SK-N-SH treated with all-trans-retinoic acid at 6 μM for 48 hours (cell line): Measurements from ENCODE around the gene CCDC120.

Source experiments
- ATAC-seq: fragments of 200-7000 bp; cut with Tn5 transposase; 3 replicates; pipeline ENCODE4 v1.9.1; 2020; ENCODE audit warnings: mild to moderate bottlenecking, moderate library complexity
- ARNTL ChIP-seq: fragments of 450-650 bp; formaldehyde crosslinking; IDR thresholded peaks from 2 replicates; pipeline ENCODE4 v1.5.0; 2020; ENCODE audit warnings: low read depth, mild to moderate bottlenecking, moderate library complexity, borderline replicate concordance
- BACH2 ChIP-seq: fragments of 250-450 bp; sonication (Bioruptor Pico); IDR thresholded peaks from 2 replicates; pipeline ENCODE4 v1.9.0; 2021; ENCODE audit warnings: mild to moderate bottlenecking, borderline replicate concordance
- PATZ1 ChIP-seq: fragments of 250-450 bp; sonication (Bioruptor Pico); IDR thresholded peaks from 2 replicates; pipeline ENCODE4 v1.8.0; 2020; ENCODE audit warnings: mild to moderate bottlenecking, moderate library complexity, borderline replicate concordance
- PPARA ChIP-seq: fragments of 250-450 bp; sonication (Bioruptor Pico); IDR thresholded peaks from 2 replicates; pipeline ENCODE4 v1.5.0; 2020; ENCODE audit warnings: mild to moderate bottlenecking, borderline replicate concordance
- RARB ChIP-seq: fragments of 250-450 bp; sonication (Bioruptor Pico); IDR thresholded peaks from 2 replicates; pipeline ENCODE4 v1.8.0; 2021; ENCODE audit warnings: mild to moderate bottlenecking, moderate library complexity
- SNAI2 ChIP-seq: fragments of 250-450 bp; sonication (Bioruptor Pico); IDR thresholded peaks from 2 replicates; pipeline ENCODE4 v1.5.0; 2020; ENCODE audit warnings: mild to moderate bottlenecking, moderate library complexity
- TCF4 ChIP-seq: fragments of 250-450 bp; sonication (Bioruptor Pico); IDR thresholded peaks from 2 replicates; pipeline ENCODE4 v1.8.0; 2021; ENCODE audit warnings: mild to moderate bottlenecking, moderate library complexity, borderline replicate concordance
- TOX ChIP-seq: fragments of 250-450 bp; sonication (Bioruptor Pico); IDR thresholded peaks from 2 replicates; pipeline ENCODE4 v1.8.0; 2021; ENCODE audit warnings: mild to moderate bottlenecking, moderate library complexity, borderline replicate concordance
- ZC3H10 ChIP-seq: fragments of 250-450 bp; sonication (Bioruptor Pico); IDR thresholded peaks from 2 replicates; pipeline ENCODE4 v1.5.1; 2021; ENCODE audit warnings: mild to moderate bottlenecking, moderate library complexity
- ZFP3 ChIP-seq: fragments of 250-450 bp; sonication (Bioruptor Pico); IDR thresholded peaks from 2 replicates; pipeline ENCODE4 v1.5.0; 2020; ENCODE audit warnings: mild to moderate bottlenecking, moderate library complexity
- ZFP30 ChIP-seq: fragments of 450-650 bp; formaldehyde crosslinking; IDR thresholded peaks from 2 replicates; pipeline ENCODE4 v1.5.0; 2022; ENCODE audit warnings: mild to moderate bottlenecking, moderate library complexity
- ZNF565 ChIP-seq: fragments of 450-650 bp; formaldehyde crosslinking; conservative IDR thresholded peaks from 2 replicates; pipeline ENCODE4 v1.5.0; 2020; ENCODE audit warnings: low read depth, mild to moderate bottlenecking, moderate library complexity
- ZNF70 ChIP-seq: fragments of 450-650 bp; formaldehyde crosslinking; IDR thresholded peaks from 2 replicates; pipeline ENCODE4 v1.5.0; 2020; ENCODE audit warnings: mild to moderate bottlenecking, moderate library complexity
- TF ChIP-seq, protein P1 (sequence below): fragments of 250-450 bp; sonication (Bioruptor Pico); IDR thresholded peaks from 2 replicates; pipeline ENCODE4 v1.5.0; 2020; ENCODE audit warnings: mild to moderate bottlenecking, moderate library complexity
- TF ChIP-seq, protein P2 (sequence below): fragments of 250-450 bp; sonication (Bioruptor Pico); IDR thresholded peaks from 2 replicates; pipeline ENCODE4 v1.8.0; 2021; ENCODE audit warnings: low read depth, mild to moderate bottlenecking, moderate library complexity, borderline replicate concordance
- TF ChIP-seq, protein P3 (sequence below): fragments of 250-450 bp; sonication (Bioruptor Pico); IDR thresholded peaks from 2 replicates; pipeline ENCODE4 v1.5.1; 2021; ENCODE audit warnings: mild to moderate bottlenecking, moderate library complexity

The CCDC120 gene

GRCh38 chrX:49106296-49106695, 47.5 kb downstream of the CCDC120 start:
- TF ChIP-seq ZFP3 (CRISPR knock-in tag) (no peak), SNAI2 (CRISPR knock-in tag) (no peak), ZC3H10 (CRISPR knock-in tag) (no peak), RARB (CRISPR knock-in tag) (no peak), TOX (CRISPR knock-in tag) (no peak), ARNTL (CRISPR knock-in tag) (no peak), ZFP30 (CRISPR knock-in tag) (no peak), BACH2 (CRISPR knock-in tag) (no peak), ZNF70 (no peak)
- TF ChIP-seq, protein P1, sequence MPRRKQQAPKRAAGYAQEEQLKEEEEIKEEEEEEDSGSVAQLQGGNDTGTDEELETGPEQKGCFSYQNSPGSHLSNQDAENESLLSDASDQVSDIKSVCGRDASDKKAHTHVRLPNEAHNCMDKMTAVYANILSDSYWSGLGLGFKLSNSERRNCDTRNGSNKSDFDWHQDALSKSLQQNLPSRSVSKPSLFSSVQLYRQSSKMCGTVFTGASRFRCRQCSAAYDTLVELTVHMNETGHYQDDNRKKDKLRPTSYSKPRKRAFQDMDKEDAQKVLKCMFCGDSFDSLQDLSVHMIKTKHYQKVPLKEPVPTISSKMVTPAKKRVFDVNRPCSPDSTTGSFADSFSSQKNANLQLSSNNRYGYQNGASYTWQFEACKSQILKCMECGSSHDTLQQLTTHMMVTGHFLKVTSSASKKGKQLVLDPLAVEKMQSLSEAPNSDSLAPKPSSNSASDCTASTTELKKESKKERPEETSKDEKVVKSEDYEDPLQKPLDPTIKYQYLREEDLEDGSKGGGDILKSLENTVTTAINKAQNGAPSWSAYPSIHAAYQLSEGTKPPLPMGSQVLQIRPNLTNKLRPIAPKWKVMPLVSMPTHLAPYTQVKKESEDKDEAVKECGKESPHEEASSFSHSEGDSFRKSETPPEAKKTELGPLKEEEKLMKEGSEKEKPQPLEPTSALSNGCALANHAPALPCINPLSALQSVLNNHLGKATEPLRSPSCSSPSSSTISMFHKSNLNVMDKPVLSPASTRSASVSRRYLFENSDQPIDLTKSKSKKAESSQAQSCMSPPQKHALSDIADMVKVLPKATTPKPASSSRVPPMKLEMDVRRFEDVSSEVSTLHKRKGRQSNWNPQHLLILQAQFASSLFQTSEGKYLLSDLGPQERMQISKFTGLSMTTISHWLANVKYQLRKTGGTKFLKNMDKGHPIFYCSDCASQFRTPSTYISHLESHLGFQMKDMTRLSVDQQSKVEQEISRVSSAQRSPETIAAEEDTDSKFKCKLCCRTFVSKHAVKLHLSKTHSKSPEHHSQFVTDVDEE (CRISPR knock-in tag) = no peak
- TF ChIP-seq, all 23 proteins: peak for 0
- no peak for ATAC-seq

DNA sequence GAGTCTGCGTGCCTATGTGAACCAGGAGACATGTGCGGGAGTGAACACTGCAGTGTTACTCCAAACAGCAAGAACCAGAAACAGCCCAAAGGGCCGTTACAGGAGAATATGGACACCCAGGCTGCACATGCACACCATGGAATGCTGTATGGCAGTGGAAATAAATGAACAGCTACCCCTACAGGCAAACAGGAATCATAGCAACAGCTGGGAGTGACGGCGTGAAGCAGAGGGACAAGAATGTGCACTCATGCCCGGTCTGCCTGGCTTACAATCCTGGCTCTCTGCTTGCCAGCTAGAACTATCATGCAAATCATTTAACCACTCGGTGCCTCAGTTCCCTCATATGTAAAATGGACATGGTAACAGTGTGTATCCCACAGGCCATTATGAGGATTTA, 48.1 kb downstream of the CCDC120 start:
- ATAC-seq = peak; percentile 97
- TF ChIP-seq, protein P2, sequence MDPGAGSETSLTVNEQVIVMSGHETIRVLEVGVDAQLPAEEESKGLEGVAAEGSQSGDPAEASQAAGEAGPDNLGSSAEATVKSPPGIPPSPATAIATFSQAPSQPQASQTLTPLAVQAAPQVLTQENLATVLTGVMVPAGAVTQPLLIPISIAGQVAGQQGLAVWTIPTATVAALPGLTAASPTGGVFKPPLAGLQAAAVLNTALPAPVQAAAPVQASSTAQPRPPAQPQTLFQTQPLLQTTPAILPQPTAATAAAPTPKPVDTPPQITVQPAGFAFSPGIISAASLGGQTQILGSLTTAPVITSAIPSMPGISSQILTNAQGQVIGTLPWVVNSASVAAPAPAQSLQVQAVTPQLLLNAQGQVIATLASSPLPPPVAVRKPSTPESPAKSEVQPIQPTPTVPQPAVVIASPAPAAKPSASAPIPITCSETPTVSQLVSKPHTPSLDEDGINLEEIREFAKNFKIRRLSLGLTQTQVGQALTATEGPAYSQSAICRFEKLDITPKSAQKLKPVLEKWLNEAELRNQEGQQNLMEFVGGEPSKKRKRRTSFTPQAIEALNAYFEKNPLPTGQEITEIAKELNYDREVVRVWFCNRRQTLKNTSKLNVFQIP (CRISPR knock-in tag) = no peak
- TF ChIP-seq, all 23 proteins: peak for 0

GRCh38 chrX:49108641-49109040, 49.8 kb downstream of the CCDC120 start:
- no peak for ATAC-seq
- TF ChIP-seq, protein P3, sequence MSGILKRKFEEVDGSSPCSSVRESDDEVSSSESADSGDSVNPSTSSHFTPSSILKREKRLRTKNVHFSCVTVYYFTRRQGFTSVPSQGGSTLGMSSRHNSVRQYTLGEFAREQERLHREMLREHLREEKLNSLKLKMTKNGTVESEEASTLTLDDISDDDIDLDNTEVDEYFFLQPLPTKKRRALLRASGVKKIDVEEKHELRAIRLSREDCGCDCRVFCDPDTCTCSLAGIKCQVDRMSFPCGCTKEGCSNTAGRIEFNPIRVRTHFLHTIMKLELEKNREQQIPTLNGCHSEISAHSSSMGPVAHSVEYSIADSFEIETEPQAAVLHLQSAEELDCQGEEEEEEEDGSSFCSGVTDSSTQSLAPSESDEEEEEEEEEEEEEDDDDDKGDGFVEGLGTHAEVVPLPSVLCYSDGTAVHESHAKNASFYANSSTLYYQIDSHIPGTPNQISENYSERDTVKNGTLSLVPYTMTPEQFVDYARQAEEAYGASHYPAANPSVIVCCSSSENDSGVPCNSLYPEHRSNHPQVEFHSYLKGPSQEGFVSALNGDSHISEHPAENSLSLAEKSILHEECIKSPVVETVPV (CRISPR knock-in tag) = no peak
- TF ChIP-seq ZNF565 (no peak), ZNF70 (no peak), PPARA (CRISPR knock-in tag) (no peak), ARNTL (CRISPR knock-in tag) (no peak), TCF4 (no peak), RARB (CRISPR knock-in tag) (no peak), PATZ1 (no peak)
- TF ChIP-seq, protein P1 (CRISPR knock-in tag) = no peak
- TF ChIP-seq, protein P2 (CRISPR knock-in tag) = no peak
- TF ChIP-seq, all 23 proteins: peak for 0
